ENCODE measurements around the gene SAAL1.
A peak's percentile ranks its signal among the peaks of the same experiment; 100 is the strongest.

The SAAL1 gene

DNA sequence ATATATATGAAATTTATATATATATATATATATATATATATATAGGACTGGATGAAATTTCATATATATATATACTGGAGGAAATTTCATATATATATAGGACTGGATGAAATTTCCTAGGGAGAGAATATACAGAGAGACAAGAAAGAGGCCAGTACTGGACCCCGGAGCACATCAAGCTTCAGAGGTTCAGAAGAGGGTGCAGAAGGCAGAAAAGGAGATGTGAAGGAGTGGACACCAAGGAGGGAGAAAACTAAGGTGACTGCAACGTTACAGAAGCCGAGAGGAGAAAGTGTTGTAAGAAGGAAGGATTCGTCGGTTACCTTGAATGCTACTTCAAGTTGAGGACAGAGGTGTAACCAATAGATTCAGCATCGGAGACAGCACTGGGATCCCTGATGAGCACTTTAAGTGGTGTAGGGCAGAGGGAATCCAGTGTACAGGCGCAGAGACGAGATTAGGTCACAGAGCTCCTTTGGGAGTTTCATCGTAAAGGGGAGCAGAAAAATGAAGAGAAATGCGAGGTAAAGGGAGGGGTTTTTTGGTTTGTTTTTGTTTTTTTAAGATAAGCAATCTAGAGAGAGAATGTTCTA, 51.3 kb downstream of the SAAL1 start:
- no peak for DNase-seq (ENCODE audit: low spot score)
- H3K36me3 ChIP-seq (ENCODE audit: low read depth) = no peaks in the 10 kb centered on the region
- H3K4me1 ChIP-seq (ENCODE audit: insufficient read depth, poor library complexity, severe bottlenecking) = no peaks in the 10 kb centered on the region

GRCh38 chr11:18050848-18051247, 55.0 kb downstream of the SAAL1 start:
- TF ChIP-seq, protein P1, sequence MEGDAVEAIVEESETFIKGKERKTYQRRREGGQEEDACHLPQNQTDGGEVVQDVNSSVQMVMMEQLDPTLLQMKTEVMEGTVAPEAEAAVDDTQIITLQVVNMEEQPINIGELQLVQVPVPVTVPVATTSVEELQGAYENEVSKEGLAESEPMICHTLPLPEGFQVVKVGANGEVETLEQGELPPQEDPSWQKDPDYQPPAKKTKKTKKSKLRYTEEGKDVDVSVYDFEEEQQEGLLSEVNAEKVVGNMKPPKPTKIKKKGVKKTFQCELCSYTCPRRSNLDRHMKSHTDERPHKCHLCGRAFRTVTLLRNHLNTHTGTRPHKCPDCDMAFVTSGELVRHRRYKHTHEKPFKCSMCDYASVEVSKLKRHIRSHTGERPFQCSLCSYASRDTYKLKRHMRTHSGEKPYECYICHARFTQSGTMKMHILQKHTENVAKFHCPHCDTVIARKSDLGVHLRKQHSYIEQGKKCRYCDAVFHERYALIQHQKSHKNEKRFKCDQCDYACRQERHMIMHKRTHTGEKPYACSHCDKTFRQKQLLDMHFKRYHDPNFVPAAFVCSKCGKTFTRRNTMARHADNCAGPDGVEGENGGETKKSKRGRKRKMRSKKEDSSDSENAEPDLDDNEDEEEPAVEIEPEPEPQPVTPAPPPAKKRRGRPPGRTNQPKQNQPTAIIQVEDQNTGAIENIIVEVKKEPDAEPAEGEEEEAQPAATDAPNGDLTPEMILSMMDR (IDR thresholded peaks at IDR 0.05; ENCODE audit: poor library complexity, severe bottlenecking) = no peak
- H3K4me1 ChIP-seq (ENCODE audit: insufficient read depth, poor library complexity, severe bottlenecking) = no peaks in the 10 kb centered on the region
- DNase-seq (ENCODE audit: low spot score) (no peak), ATAC-seq (ENCODE audit: low read depth) (no peak)
- H3K4me3 ChIP-seq (ENCODE audit: severe bottlenecking) = no peak overlapping the region
- H3K27ac ChIP-seq (ENCODE audit: poor library complexity, severe bottlenecking) = no peak overlapping the region
- peaks cover 19% of the 10 kb centered on the region for H3K27me3 ChIP-seq (ENCODE audit: insufficient read depth, poor library complexity, severe bottlenecking)
- H3K9me3 ChIP-seq (ENCODE audit: severe bottlenecking) = no peaks in the 10 kb centered on the region
- no peaks in the 10 kb centered on the region for H3K36me3 ChIP-seq (ENCODE audit: low read depth)

More for the DNA sequence above, 51.3 kb downstream of the SAAL1 start:
- H3K4me3 ChIP-seq (ENCODE audit: severe bottlenecking) = no peak overlapping the region
- no peaks in the 10 kb centered on the region for H3K9me3 ChIP-seq (ENCODE audit: severe bottlenecking)
- no peak for ATAC-seq (ENCODE audit: low read depth)
- no peaks in the 10 kb centered on the region for H3K27me3 ChIP-seq (ENCODE audit: insufficient read depth, poor library complexity, severe bottlenecking)
- H3K27ac ChIP-seq (ENCODE audit: poor library complexity, severe bottlenecking) = no peak overlapping the region
- TF ChIP-seq, protein P1 (IDR thresholded peaks at IDR 0.05; ENCODE audit: poor library complexity, severe bottlenecking) = no peak

DNA sequence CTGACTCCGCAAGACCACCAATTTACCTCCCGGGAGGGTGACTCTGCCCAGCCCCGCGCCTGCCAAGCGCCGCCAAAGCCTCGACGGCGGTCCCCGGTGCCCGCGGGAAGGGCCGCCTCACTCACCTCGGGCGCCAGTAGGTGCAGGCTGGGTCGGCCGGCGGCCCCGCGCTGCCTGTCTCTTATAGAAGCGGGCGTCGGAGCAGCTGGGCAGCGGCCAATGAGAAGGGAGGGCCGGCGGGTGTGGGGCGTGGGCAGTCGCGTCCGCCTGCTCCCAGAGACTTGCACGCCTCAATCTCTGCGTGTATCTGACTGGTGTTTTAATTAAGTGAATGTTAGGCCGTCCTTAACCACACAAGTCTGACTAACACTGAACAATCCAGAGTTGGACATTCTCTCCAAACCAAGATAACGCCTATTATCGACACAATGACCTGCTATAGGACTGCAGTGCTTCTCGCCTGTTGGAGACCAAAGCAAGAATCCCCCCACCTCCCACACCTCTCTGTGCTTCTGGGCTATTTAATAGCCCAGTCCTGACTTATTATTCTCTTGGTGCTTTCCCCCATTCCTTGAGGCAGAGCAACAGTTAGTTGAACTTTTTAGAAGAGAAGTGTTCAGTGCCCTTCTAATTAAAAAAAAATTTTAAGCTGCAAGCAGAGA, 59.6 kb downstream of the SAAL1 start, which contains the start of gene TPH1:
TPH1 (minus strand) TSS at position 154 of the 662 bp plus-strand sequence. CDS start 5,507 bp downstream, outside the sequence.
- peaks cover 46% of the 10 kb centered on the region for H3K27me3 ChIP-seq (ENCODE audit: insufficient read depth, poor library complexity, severe bottlenecking)
- DNase-seq (ENCODE audit: low spot score) (no peak), ATAC-seq (ENCODE audit: low read depth) (peak; percentile 87)
- no peaks in the 10 kb centered on the region for H3K4me1 ChIP-seq (ENCODE audit: insufficient read depth, poor library complexity, severe bottlenecking)
- TF ChIP-seq, protein P1 (IDR thresholded peaks at IDR 0.05; ENCODE audit: poor library complexity, severe bottlenecking) = no peak
- no peaks in the 10 kb centered on the region for H3K36me3 ChIP-seq (ENCODE audit: low read depth)
- no peak within 1 kb of the TSS for H3K27ac ChIP-seq (ENCODE audit: poor library complexity, severe bottlenecking)
- H3K4me3 ChIP-seq (ENCODE audit: severe bottlenecking) = no peak within 1 kb of the TSS
- H3K9me3 ChIP-seq (ENCODE audit: severe bottlenecking) = no peaks in the 10 kb centered on the region

DNA sequence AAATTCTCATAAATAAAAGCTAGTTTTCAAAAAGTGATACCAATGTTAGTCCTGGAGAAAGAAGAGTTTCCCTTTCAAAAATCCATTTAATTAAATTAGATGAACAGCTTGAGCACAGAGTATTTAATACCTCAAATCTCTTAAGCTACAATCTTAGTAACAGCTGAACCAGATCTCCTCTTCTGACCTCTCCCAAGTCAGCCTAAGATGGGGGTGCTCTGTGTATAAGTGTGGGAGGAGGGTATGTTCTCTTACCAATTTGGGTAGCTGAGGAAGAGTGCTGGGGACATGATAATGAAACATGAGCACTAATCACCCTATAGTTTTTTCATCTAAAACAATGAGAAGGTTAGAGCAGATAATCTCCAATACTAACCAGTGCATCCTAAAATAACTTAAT, 69.4 kb downstream of the SAAL1 start:
- Histone ChIP-seq H3K27me3 (ENCODE audit: insufficient read depth, poor library complexity, severe bottlenecking) (no peaks in the 10 kb centered on the region), H3K36me3 (ENCODE audit: low read depth) (no peaks in the 10 kb centered on the region), H3K9me3 (ENCODE audit: severe bottlenecking) (no peaks in the 10 kb centered on the region), H3K4me1 (ENCODE audit: insufficient read depth, poor library complexity, severe bottlenecking) (no peaks in the 10 kb centered on the region), H3K4me3 (ENCODE audit: severe bottlenecking) (no peak overlapping the region), H3K27ac (ENCODE audit: poor library complexity, severe bottlenecking) (no peak overlapping the region)
- TF ChIP-seq, protein P1 (IDR thresholded peaks at IDR 0.05; ENCODE audit: poor library complexity, severe bottlenecking) = no peak
- DNase-seq (ENCODE audit: low spot score) (no peak), ATAC-seq (ENCODE audit: low read depth) (no peak)

Measured in RWPE2 (cell line).